HG03095 (cell line): Measurements from ENCODE around the gene ZNF440.
"Not testable (repeated sequence)": the region's sequence is repeated elsewhere in the genome, so short reads cannot be mapped to it uniquely, and the experiment has no call there.

Experiments
- ATAC-seq: cut with Tn5 transposase; IDR thresholded peaks from one replicate; pipeline ENCODE4 v1.9.1; 2021; ENCODE audit warnings: moderate library complexity; ENCODE audit not compliant: unreplicated experiment

The ZNF440 gene

DNA sequence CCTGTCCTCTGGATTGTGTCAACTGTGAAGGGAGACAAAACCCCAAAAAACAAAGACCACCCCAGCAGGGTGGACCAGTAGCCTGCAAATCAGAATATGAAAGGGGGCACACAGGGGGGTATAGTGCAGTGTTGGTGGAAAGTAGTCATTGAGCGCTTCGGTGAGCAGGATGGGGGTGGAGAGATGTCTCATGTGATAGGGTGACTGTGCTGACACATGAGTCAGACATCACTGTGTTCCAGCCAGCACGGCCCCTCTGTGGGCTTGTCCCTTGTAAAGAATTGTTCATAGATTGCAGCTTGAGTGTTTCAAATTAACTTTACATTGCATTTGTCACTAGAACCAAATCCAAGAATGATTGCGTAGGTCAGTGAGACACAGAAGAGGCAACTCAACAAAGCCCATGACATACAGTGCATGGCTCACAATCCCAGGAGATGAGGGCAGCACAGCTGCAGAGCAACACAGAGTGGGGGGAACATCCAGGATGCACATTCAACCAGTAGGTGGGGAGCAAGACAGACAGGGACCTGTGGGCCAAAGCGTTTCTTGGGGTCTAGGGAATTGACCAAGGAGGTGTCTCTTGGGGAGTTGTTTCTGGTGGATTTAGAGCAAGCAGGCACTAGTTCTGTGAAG is 7.5 kb downstream of the ZNF440 start:
- ATAC-seq = no peak

DNA sequence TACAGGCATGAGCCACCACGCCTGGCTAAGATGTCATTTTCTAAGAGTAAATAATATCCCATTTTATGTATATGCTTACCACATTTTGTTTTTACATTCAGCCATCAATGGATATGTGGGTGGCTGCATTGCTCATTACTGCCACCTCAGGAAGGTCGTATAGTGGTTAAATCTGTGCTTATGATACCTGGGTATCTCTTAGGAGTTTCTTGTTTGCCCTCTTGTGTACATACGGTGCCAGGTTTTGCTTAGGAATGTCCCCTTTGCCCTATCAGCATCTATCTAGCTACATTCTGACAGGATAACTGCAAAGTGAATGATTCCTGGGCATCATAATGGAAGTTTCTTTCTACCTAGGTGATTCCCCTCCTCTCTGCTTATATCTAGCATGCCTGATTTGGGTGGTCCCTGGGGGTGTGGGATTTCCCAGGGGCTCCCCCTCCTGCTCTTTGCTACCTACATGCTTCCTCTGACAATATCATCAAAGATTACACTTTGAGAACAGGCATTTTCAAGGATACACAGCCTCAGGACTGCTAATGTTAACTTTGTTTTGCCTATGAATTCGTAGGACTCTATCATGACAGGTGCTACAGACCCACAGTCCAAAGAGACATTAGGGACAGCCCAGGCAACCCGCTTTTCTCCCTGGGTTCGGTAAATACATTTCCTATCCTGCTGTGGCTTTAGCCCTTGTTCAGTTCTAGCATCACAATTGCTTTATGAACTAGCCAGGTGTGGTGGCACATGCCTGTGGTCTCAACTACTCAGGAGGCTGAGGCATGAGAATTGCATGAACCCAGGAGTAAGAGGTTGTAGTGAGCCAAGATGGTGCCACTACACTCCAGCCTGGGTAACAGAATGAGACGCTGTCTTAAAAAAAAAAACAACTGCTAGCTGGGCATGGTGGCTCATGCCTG is 15.1 kb downstream of the ZNF440 start:
- ATAC-seq = not testable (repeated sequence)

DNA sequence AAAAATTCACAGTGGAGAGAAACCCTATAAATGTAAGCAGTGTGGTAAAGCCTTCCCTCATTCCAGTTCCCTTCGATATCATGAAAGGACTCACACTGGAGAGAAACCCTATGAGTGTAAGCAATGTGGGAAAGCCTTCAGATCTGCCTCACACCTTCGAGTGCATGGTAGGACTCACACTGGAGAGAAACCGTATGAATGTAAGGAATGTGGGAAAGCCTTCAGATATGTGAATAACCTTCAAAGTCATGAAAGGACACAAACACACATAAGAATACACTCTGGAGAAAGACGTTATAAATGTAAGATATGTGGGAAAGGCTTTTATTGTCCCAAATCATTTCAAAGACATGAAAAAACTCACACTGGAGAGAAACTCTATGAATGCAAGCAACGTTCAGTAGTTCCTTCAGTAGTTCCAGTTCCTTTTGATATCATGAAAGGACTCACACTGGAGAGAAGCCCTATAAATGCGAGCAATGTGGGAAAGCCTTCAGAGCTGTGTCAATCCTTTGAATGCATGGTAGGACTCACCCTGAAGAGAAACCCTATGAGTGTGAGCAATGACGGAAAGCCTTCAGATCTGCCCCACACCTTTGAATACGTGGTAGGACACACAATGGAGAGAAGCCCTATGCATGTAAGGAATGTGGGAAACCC is 18.3 kb downstream of the ZNF440 start:
- no peak for ATAC-seq

DNA sequence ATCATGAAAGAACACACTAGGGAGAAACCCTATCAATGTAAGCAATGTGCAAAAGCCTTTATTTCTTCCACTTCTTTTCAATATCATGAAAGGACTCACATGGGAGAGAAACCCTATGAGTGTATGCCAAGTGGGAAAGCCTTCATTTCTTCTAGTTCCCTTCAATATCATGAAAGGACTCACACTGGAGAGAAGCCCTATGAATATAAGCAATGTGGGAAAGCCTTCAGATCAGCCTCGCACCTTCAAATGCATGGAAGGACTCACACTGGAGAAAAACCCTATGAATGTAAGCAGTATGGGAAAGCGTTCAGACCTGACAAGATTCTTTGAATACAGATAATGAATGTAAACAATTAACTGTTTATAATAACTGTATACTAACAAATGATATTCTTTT is 19.5 kb downstream of the ZNF440 start:
- no peak for ATAC-seq

DNA sequence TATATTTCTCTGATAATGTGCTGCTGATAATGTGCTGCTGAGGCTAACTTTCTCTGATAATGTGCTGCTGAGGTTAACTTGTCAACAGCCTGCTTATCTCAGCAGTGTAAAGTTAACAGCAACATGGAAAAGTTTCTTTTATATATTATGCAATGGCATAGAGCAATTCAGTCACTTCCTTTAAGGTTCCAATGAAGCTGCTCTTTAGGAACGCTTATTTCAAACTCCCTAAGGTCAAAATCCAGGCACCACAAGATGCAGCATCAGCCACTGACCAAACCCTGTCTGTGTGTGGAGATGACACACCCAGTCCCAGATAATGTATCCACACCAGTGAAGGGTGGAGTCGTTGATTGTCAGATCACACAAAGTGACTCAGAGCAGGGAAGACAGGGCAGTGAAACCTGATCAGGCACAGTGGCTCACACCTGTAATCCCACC is 21.6 kb downstream of the ZNF440 start:
- not testable (repeated sequence) for ATAC-seq

DNA sequence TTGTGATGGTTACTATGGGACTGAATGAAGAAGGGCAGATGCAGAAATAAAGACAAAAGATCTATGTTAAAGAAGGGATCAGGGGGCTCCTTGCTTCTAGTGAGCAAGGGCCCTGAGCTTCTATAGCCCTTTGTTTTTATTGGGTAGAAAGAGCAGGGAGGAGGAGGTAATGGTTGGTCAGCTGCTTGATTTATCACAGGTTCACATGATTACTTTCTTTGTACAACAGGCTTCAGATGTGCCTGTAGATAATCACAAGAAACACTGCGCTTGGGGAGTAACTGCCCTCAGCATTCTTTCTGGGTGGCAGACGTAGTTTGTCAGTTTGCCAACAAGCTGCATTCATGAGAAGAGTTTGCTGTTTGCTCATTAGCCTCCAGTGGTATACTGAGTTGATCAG is 29.6 kb downstream of the ZNF440 start:
- ATAC-seq = no peak

DNA sequence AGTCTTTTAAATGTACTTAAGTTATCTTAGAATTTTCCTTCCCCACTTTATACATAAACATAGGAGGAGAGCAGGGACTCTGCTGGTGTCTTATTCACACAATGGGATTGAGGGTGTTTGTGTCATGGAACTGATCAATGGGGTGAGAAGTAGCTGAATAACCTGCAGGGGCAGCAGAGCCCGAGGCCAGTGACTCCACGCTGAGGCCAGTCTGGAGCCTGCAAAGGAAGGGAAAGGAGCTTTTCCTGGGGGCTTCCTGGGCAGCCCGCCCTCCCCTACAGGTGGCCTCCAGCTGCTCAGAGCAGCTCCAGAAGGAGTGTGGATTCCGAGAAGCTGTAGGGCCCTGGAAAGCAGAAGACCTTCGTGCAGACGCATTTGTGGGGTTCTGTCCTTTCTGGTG is 33.5 kb downstream of the ZNF440 start:
- ATAC-seq = not testable (repeated sequence)

DNA sequence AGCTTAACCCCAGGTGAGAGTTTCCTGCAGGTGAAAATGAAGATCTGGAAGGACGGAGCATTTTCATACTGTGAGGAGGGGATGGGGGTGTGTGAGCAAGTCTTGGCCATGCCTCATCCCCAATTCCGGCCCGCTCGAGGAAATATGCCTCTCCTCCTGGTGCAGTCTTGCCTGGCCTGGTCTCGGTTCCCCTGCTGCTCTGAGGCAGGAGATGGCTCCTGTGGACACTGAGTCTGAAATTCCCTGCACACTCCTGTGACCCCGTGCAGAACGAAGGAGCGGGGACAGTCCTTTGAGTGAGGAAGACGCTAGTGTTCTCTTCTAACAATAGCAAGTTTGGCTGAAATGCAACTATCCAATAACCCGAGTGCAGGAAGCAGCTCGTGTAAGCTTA is 34.1 kb downstream of the ZNF440 start:
- ATAC-seq = peak; percentile 24

DNA sequence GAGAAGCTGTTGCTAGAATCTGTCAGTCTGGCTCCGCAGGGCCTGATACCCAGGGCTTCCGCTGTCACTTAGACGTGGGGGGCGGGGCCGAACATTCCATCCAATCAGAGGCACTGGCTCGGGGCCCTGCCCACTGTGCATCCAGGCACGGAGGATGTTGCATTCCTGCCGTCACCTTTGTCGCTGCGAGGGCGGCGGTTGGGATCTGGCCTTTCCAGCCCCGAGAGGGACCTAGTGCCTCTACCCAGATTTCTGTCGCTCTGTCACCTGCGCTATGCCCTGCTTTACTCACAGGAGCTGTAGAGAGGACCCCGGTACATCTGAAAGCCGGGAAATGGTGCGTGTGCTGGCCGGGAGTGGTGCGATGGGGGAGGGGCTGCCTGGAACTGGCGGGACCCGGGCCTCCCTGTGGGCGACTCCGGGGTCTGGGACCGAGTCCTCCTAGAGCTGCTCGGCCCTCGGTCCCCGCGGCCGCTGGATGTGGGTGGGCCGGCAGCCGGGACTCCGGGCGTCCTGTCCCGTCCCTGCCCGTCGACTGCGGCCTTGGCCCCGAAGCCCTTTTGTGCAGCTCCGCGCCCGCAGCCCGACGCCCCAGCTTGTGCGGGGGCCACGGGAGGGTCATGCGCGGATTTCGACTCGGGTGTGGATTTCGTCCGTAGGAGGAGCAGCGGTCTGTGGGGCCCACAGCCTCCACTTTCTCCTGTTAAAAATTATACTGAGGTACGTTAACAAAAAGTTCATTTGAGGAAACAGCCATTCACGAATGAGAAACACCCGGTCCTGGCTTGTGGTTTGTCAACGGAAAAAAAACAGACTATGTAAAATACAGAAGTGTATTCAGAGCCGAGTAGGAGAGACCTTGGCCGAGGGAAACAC is 34.8 kb downstream of the ZNF440 start, which contains the start of gene ZNF439:
ZNF439 (plus strand) TSS at position 133 of the 876 bp plus-strand sequence; CDS start at position 275, 142 bp downstream.
- ATAC-seq = peak; percentile 57

DNA sequence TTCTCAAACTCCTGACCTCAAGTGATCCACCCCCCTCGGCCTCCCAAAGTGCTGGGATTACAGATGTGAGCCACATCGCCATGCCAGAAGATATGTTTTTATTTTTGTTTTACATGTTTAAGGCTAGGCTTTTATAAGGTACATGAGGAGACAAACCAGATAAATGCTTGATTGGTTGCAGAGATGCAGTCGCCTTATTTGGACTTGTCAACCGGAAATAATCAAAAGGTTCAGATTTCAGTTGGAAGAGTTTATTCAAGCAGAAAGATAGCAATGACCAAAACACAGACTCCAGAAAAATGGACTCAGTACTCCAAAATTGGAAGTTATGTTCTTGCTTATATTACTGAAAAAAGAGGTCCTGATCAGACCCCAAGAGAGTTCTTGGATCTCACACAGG is 36.2 kb downstream of the ZNF440 start:
- ATAC-seq = not testable (repeated sequence)

DNA sequence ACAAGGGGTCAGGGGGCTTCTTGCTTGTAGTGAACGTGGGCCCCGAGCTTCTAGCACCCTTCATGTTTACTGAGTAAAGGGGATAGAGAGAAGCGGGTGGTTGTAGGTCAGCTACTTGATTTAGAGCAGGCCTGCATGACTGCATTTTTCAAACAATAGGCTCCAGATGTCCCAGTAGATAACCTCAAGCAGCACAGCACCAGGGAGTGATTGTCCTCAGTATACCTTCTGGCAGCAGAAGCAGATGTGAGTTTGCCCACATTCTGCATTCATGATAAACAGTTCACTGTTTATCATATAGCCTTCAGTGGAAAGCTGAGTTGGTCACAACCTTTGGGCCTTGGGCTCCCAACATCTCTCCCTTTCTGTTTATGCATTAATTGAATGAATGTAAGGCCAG is 39.3 kb downstream of the ZNF440 start:
- ATAC-seq = no peak

DNA sequence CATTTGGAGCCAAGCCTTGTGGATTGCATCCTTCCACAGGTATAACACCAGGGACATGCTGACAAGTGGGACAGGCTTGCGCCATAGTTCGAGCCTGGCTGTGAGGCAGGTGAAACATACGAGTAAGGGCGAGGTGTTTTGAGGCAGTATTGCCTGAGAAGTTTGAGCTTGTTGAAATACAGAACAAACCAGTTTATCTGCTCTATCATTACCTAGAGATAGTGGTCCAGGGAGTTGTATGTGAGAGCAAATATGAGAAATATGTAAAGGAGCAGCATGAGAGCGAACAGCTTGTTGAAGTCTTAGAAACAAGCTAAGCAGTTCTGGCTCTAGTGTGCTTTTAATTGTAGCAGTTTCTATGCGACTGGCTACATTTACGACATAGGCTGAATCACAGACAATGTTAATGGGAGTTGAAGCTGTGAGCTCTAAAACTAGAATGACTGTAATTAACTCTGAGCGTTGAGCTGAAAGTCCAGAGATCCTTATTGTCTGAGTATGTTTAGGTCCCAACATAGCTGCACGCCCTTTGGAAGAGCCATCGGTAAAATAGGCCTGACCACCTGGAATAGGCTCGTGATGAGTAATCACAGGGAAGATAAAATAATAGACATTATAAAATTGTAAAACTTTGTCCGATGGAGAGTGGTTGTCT is 42.6 kb downstream of the ZNF440 start:
- no peak for ATAC-seq

DNA sequence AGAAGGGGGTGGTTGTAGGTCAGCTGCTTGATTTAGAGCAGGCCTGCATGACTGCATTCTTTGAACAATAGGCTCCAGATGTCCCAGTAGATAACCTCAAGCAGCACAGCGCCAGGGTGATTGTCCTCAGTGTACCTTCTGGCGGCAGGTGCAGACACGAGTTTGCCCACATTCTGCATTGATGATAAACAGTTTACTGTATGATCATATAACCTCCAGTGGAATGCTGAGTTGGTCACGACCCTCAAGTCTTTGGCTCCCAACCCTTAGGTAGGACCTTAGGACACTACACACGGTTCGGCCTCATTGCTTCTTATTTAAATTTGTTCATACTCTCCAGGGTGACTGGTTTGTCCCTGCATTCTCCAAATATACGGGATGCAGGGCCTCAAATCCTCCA is 46.6 kb downstream of the ZNF440 start:
- ATAC-seq = no peak

DNA sequence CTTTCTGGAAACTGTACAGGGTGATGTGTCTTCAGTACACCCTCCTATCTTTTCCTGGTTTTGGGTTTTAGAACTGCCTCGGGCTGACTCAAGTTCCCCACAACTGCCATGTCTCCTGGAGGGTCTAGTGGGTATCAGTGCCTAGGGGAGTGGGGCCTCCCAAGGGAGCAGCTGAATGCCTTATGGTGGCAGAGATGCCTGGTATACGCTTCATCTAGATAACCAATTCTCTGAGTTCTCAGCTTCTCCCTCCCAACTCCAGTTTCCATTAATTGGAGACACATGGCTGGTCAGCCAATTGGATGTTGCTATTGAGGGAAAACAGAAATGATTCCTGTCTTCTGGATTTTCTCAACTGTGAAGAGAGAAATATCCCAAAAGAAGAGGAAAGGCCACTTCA is 47.2 kb downstream of the ZNF440 start:
- ATAC-seq = no peak

DNA sequence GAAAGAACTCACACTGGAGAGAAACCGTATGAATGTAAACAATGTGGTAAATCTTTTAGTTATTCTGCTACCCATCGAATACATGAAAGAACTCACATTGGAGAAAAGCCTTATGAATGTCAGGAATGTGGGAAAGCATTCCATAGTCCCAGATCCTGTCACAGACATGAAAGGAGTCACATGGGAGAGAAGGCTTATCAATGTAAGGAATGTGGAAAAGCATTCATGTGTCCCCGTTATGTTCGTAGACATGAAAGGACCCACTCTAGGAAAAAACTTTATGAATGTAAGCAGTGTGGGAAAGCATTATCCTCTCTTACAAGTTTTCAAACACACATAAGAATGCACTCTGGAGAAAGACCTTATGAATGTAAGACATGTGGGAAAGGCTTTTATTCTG is 53.7 kb downstream of the ZNF440 start:
- ATAC-seq = not testable (repeated sequence)

DNA sequence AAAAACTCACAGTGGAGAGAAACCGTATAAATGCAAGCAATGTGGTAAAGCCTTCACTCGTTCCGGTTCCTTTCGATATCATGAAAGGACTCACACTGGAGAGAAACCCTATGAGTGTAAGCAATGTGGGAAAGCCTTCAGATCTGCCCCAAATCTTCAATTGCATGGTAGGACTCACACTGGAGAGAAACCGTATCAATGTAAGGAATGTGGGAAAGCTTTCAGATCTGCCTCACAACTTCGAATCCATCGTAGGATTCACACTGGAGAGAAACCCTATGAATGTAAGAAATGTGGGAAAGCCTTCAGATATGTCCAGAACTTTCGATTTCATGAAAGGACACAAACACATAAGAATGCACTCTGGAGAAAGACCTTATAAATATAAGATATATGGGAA is 54.1 kb downstream of the ZNF440 start:
- ATAC-seq = no peak

DNA sequence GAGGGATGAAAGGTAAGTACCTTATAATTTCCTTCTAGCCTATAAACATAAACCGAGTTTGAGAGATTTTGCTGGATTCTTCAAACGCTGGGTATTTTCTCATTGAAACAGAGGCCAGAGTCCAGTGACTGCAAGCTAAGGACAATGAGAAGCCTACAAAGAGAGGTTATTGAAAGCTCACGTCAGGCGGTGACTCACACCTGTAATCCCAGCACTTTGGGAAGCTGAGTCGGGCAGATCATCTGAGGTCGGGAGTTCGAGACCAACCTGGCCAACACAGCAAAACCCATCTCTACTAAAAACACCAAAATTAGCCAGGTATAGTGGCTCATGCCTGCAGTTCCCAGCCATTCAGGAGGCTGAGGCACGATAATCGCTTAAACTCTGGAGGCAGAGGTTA is 58.6 kb downstream of the ZNF440 start:
- no peak for ATAC-seq

DNA sequence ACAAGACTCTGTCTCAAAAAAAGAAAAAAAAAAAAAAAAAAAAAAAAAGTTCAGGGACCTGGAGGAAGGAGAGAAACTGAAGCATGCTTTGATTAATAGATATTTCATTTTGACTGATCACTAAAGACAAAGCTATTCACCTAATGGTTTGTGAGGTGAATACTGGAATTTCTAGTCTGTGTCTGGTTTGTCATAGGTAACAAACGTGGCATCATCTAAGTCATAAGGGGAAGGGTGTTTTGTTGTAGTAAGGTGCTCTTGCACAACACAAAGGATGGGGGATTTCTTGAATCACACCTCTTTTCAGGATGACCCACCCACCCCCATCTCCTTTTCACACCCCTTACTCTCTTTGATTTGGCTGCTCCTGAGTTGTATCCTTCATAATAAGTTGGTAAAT is 59.7 kb downstream of the ZNF440 start:
- ATAC-seq = no peak

DNA sequence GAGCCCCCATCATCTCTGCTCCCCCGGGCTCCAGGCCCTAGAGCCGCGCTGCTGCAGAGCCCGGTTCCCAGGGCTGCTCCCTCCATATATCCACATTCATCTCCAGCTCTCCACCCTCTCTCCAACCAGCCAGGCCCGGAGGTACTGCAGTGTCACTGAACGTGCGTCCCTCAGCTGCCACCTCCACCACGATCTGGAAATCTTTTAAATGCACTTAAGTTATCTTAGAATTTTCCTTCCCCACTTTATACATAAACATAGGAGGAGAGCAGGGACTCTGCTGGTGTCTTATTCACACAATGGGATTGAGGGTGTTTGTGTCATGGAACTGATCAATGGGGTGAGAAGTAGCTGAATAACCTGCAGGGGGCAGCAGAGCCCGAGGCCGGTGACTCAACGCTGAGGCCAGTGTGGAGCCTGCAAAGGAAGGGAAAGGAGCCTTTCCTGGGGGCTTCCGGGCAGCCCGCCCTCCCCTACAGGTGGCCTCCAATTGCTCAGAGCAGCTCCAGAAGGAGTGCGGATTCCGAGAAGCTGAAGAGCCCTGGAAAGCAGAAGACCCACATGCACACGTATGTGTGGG is 65.7 kb downstream of the ZNF440 start:
- not testable (repeated sequence) for ATAC-seq

DNA sequence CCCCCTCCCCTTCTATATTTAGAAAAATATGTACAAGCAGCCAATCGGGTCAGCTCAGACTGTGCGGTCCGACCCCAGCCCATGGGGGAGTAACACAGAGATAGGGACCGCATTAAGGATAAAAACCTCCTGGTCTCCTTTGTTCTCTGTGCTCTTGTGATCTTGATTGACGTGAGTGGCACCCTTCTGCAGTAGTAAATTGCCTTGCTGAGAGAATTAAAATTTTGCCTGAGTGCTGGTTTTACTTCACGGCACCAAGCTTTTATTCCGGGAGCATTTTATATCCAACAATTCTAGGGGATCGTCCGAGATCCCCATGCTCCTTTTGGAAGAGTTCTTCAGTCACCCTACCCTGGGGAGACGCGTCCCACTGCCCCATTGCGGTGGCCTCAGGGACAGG is 66.5 kb downstream of the ZNF440 start:
- no peak for ATAC-seq
